Mammary epithelial cell (primary cell): ENCODE results near the gene FOXK2.

Experiments
- CTCF ChIP-seq, 2 donors: IDR thresholded peaks in 1 of 2; conservative IDR thresholded peaks in 1 of 2; 2 replicates each; pipeline ENCODE4 v1.5.1; 2011 to 2012; ENCODE audit warnings: inconsistent platforms in 2 of 2, low read length in 2 of 2, mild to moderate bottlenecking in 2 of 2, control low read depth in 1 of 2, low read depth in 1 of 2; ENCODE audit not compliant: insufficient read depth in 1 of 2; ENCODE audit errors: extremely low read depth in 1 of 2
- EZH2 ChIP-seq: IDR thresholded peaks from 2 replicates; pipeline ENCODE4 v1.6.1; 2012; ENCODE audit warnings: low read length, inconsistent platforms, borderline replicate concordance

- TF ChIP-seq CTCF (conservative IDR thresholded peaks at IDR 0.05 in 1 of 2, IDR thresholded peaks at IDR 0.05 in 1 of 2; ENCODE audit: extremely low read depth in 1 of 2, insufficient read depth in 1 of 2, low read depth in 1 of 2, low read length in 2 of 2) = no peak
- TF ChIP-seq EZH2 = no peak
Measured at GRCh38 chr17:82590881-82591539, 71.5 kb downstream of the FOXK2 start.
